Frontal cortex (tissue), 4 donors: Measurements from ENCODE around the gene PPP1R2B. TPM values are rescaled to one million over a fixed set of nuclear protein-coding genes. Genes with fewer than 3 reads are reported as not detected.
"Not testable (repeated sequence)": the region's sequence is repeated elsewhere in the genome, so short reads cannot be mapped to it uniquely, and the experiment has no call there.

Experiments used
- DNase-seq, 2 donors: peaks; one replicate each; pipeline ENCODE4 v3.0.0; 2012; ENCODE audit warnings: low spot score in 2 of 2
- FAIRE-seq: peaks from 2 replicates; lab custom pipeline; 2012; peaks lifted over from hg19 to GRCh38; lab: Jason Lieb, UNC
- total RNA-seq: library from RNA; depleted of rRNA; stranded (reverse); fragments of >200 nt; gene quantifications from one replicate; pipeline ENCODE4 v1.2.3, GENCODE V29; 2014
- donor health status: control.
- donor health status: control.
- donor health status: control.

Gene PPP1R2B
- total RNA-seq, result not detected

DNA sequence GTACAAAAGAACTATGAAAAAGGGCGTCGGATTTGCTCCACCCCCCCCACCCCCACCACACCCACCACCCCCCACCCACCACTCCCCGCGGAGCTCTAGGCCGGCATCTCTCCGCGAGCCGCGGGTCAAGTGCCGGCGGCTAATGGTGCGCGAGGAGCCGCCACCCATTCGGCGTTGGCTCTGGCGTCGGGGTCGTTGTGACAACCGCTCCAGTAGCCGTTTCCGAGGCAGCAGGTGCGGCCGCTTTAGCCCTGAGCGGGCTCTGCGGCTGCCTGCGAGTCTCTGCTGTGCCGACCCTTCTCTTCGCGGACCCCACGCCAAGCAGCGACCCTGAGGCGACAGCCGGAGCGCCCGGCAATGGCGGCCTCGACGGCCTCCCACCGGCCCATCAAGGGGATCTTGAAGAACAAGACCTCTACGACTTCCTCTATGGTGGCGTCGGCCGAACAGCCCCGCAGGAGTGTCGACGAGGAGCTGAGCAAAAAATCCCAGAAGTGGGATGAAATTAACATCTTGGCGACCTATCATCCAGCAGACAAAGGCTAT lies at the start of gene PPP1R2B:
Gene PPP1R2B (plus strand): TSS at position 90 of the 546 bp plus-strand sequence. CDS start 268 bp downstream, at position 358.
- no peak for FAIRE-seq

GRCh38 chr5:156800929-156801328 lies 49.2 kb upstream of the PPP1R2B start:
- FAIRE-seq, result no peak
- no peak for DNase-seq

More for the DNA sequence above, at the start of gene PPP1R2B:
- no peak for DNase-seq

- FAIRE-seq (no peak), DNase-seq (no peak)
Measured at GRCh38 chr5:156802501-156802900, 47.6 kb upstream of the PPP1R2B start.

GRCh38 chr5:156803404-156803803 lies 46.7 kb upstream of the PPP1R2B start:
- no peak for DNase-seq
- no peak for FAIRE-seq

- FAIRE-seq (peak; percentile 94), DNase-seq (no peak)
Measured at GRCh38 chr5:156812959-156813358, 37.1 kb upstream of the PPP1R2B start.

DNA sequence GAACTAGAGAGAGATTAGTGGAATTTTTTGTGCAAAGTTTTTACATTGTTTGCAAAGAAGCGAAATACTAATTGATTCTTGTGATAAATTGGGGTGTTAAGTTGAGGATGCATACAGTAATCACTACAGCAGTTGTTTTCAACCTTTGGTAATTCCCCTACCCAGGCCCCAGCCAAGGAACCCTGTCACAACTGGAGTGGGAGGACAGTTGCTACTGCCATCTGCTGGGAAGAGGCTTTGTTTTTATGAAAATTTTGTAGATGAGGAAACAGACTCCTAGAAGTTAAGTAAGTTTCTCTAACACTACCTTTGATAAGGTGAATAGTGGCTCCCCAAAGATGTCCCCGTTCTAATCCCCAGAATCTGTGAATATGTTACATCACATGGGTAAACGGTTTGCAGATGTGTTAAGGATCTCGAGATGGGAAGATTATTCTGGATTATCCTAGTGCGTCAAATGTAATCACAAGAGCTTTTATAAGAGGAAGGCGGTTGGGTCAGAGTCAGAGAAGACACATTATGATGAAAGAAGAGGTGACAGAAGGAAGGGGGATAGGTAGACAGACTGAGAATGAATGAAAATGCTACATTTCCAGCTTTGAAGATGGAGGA lies 34.0 kb upstream of the PPP1R2B start:
- FAIRE-seq, result no peak
- peak in 1 of 2 donors; percentile 22 for DNase-seq

- DNase-seq, result no peak
- no peak for FAIRE-seq
Measured at GRCh38 chr5:156819537-156819936, 30.6 kb upstream of the PPP1R2B start.

DNA sequence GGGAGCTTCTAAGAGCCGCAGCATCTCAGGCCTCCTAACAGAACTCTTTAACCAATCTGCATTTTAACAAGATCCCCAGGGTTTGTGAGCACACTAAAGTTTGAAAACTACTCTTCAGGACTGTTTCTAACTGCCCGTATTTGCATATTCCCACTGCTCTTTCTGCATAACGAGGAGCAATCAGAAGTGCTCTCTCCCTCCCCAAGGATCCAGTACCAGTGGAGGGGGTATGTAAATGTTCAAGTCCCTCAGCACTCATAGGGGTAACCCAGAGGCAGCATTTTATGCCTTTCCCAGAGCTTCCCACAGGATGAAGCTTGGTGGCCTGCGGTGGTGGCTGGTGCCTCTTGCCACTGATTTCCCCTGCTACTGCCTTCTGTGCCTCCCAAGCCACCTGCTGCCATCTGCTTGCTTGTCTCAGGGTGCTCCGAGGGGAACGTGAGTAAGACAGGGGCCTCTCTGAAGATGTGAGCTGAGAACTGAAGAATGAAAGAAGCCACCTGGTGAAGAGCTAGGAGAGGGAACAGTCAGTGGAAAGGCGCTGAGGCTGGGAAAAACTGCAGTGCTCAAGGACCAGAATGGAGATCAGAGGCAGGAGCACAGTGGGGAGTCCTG lies 30.0 kb upstream of the PPP1R2B start:
- DNase-seq (no peak), FAIRE-seq (no peak)

DNA sequence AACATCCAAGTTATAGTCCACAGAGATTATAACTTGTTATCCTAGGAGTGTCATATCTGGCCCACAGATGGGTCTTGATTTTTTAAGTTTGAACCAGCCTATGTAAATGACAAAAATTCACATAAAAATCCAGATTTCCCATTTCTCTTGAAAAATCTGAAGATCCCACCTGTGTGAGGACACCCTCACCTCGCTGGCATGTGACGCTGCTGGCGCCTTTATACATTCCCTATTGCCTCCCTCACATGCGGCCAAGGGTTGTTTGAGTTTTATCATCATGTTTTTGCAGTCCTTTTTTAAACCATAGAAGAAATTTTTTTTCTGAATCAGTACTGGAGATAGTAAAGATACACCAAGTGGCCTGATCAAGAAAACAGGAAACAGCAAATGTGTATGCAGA lies 25.9 kb upstream of the PPP1R2B start:
- DNase-seq (no peak), FAIRE-seq (no peak)

- FAIRE-seq (no peak), DNase-seq (peak in 1 of 2 donors; percentile 34)
Measured at GRCh38 chr5:156824800-156825199, 25.3 kb upstream of the PPP1R2B start.

DNA sequence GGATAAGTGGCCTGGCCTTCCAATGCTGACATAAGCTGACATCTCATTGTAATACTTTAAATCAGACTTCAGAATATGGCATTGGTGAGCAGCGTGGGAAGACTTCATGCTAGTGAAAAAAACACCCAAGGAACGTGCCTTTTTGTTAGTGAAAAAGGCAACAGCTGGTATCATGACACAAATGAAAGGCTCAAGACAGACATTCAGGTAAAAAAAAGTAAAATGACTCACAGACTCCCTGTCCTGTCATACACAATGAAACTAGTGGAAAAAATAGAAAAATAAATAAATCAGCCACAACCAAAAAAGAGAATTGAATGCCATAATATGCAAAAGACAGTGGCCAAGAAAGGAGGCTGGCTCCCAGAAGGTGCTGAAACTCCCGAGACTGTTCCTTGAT lies 24.4 kb upstream of the PPP1R2B start:
- FAIRE-seq (no peak), DNase-seq (no peak)

GRCh38 chr5:156826150-156826549 lies 23.9 kb upstream of the PPP1R2B start:
- FAIRE-seq (no peak), DNase-seq (no peak)

- FAIRE-seq (no peak), DNase-seq (no peak)
Measured at GRCh38 chr5:156834916-156835315, 15.2 kb upstream of the PPP1R2B start.

DNA sequence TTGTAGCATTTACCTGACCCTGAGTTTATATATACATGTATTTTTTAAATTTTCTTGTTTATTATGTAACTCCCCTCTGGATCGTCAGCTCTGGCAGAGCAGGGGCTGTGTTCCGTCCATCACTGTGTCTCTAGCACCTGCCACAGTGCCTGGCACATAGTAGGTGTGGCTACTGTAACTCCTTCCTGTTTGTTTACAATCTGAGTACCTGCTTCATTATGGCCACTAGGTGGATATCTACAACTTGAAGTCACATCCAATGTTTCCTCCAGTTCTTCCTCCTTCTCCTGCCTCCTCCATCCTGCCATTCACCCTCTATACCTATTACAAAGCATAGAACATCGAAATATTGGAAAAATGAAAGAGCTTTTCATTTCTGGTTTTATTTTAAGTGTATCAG lies 14.2 kb upstream of the PPP1R2B start:
- DNase-seq (no peak), FAIRE-seq (no peak)

GRCh38 chr5:156836846-156837245 lies 13.2 kb upstream of the PPP1R2B start:
- no peak for DNase-seq
- no peak for FAIRE-seq

DNA sequence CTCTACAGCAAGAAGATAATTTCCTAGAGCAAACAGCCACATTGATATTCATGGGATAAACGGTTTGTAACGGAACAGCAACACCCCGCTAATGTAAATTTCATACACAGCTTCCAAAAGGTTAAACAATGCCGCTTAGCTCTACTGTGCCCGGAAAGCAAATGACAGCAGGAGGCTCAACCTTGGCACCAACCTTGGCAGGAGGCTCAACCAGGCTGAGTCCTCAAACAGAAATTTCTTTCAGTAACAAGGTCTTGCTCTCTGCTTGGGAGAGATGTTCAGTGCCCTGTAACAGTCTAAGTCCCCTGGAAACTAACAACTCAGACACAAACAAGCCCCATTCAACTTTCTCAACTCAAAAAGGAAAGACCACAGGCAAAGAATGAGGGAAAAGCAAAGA lies 11.1 kb upstream of the PPP1R2B start:
- FAIRE-seq (no peak), DNase-seq (no peak)

GRCh38 chr5:156841737-156842136 lies 8.4 kb upstream of the PPP1R2B start:
- DNase-seq (no peak), FAIRE-seq (no peak)

- FAIRE-seq, result no peak
- no peak for DNase-seq
Measured at GRCh38 chr5:156846914-156847313, 3.2 kb upstream of the PPP1R2B start.

GRCh38 chr5:156848447-156848846 lies 1.6 kb upstream of the PPP1R2B start:
- DNase-seq, FAIRE-seq: not testable (repeated sequence)

DNA sequence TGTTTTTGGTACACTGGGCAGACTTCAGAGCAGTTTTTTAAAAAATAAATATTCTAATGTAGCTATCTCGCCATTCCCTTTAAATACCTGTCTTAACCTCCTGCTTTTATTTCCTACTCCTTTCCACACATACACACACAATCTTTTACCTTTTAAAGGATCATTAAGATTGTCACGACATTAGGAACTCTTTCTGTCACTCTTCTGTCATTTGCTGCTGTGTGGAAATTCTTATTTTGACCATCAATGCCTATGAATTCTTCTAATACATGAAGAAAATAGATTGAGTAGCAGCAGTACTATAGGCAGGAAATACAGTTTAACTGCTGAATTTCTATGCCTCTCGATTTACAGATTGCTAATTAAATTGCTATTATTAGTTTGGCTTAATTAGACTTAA lies 1.8 kb downstream of the PPP1R2B start:
- DNase-seq (no peak), FAIRE-seq (no peak)

DNA sequence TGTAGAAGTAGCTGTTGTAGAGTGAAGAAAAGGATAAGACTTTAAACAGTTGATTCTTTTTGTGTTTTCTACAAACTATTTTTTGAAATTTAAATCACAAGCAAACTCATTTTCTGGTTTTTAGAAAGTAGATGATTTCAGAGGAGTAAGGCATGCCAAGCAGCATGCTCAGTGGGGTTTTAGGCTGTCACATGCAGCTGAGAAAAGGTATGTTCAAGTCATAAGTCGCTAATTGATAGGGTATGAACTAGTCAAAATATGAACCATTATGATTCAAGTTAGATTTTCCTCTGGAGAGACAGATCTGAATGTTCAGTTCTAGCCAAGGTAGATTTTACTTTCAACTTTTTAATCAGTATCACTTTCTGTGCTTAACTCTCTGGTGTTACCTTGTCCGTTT lies 3.0 kb downstream of the PPP1R2B start:
- FAIRE-seq, DNase-seq: not testable (repeated sequence)

GRCh38 chr5:156865427-156865826 lies 15.3 kb downstream of the PPP1R2B start:
- DNase-seq (no peak), FAIRE-seq (no peak)
